Fibroblast of the aortic adventitia (primary cell): ENCODE results near the gene PODXL2. TPM values are rescaled to one million over a fixed set of nuclear protein-coding genes. Genes with fewer than 3 reads are reported as not detected.

Experiments used
- DNase-seq: peaks from one replicate; pipeline ENCODE4 v3.0.0-alpha.2; 2010; ENCODE audit warnings: low read depth
- H3K4me3 ChIP-seq: 2 replicates; pipeline ENCODE4 v1.5.1; 2011; ENCODE audit warnings: low read depth, mild to moderate bottlenecking, control low read depth, low read length, moderate library complexity
- total RNA-seq: library from RNA; depleted of rRNA; stranded (reverse); fragments of >200 nt; gene quantifications from 2 replicates; pipeline ENCODE4 v1.2.3, GENCODE V29; 2012; ENCODE audit warnings: low replicate concordance
- TF ChIP-seq, protein P1 (sequence below): IDR thresholded peaks from 2 replicates; pipeline ENCODE4 v1.5.1; 2011; ENCODE audit warnings: mild to moderate bottlenecking, low read length, control low read depth, inconsistent platforms; ENCODE audit not compliant: insufficient read depth

PODXL2 gene
- total RNA-seq, 1 donor = 1.3 TPM

DNA sequence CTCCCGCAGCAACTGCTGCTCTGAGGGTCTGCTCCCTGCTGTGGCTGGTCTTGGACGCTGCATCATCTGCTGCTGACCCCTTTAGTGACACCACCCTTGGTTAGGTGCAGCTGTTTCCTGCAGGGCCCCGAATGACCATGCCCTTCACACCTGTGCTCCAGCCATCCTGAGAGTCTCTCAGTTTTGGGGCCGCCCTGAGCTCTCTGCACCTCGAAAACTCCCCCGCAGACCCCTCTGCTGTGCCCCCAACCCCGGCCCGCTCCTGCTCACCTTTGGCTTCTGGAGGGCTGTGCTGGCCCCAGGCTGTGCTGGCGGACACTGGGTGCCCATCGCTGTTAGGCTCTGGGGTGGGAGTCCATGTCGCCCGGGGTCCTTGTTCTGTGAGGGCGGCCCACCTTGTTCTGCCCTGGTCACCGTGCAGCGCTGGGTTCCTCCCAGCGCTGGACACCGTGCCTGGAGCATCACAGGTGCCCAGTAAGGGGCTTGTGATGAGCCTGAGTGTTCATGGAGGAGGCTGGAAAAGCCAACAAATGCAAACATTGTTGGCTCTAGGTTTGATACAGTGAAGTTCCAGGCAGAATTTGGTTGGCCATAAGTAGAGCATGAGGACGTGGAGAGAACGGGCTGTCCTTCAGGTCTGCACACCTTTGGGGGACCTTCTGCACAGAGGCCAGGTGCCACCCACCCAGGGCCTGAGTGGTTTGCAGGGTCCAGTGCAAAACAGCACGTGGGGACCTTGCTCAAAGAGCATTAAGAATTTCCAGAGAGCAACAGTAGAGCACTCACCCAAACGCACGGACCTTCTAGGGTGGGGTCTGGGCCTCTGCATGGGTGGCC is 56.1 kb downstream of the PODXL2 start:
- no peak for DNase-seq
- no peak overlapping the region for H3K4me3 ChIP-seq
- TF ChIP-seq, protein P1, sequence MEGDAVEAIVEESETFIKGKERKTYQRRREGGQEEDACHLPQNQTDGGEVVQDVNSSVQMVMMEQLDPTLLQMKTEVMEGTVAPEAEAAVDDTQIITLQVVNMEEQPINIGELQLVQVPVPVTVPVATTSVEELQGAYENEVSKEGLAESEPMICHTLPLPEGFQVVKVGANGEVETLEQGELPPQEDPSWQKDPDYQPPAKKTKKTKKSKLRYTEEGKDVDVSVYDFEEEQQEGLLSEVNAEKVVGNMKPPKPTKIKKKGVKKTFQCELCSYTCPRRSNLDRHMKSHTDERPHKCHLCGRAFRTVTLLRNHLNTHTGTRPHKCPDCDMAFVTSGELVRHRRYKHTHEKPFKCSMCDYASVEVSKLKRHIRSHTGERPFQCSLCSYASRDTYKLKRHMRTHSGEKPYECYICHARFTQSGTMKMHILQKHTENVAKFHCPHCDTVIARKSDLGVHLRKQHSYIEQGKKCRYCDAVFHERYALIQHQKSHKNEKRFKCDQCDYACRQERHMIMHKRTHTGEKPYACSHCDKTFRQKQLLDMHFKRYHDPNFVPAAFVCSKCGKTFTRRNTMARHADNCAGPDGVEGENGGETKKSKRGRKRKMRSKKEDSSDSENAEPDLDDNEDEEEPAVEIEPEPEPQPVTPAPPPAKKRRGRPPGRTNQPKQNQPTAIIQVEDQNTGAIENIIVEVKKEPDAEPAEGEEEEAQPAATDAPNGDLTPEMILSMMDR = no peak

DNA sequence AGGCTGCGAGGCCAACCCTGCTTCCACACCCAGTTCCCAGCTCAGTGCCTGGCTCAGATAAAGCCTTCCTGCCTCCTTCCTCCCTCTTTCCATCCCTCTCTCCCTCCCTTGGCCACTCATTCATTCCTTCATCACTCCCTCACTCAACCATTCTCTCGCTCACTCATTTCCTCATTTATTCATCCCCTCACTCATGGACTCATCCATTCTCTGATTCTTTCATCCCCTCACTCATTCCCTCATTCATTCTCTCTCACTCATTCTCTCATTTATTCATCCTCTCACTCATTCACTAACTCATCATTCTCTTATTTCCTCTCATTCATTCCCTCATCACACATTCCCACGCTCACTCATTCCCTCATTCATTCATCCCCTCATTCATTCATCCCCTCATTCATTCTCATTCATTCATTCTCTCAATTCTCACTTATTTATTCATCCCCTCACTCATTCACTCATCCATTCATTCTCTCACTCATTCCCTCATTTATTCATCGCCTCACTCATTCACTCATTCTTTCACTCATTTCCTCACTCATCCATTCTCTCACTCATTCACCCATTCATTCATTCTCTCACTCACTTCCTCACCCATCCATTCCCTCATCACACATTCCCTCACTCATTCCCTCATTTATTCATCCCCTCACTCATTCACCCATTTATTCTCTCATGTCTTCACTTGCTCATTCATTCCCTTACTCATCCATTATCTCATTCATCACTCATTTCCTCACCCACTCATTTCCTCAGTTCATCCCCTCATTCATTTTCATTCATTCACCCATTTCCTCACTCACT is 56.9 kb downstream of the PODXL2 start:
- no peak for DNase-seq
- H3K4me3 ChIP-seq = no peak overlapping the region
- TF ChIP-seq, protein P1 = no peak

DNA sequence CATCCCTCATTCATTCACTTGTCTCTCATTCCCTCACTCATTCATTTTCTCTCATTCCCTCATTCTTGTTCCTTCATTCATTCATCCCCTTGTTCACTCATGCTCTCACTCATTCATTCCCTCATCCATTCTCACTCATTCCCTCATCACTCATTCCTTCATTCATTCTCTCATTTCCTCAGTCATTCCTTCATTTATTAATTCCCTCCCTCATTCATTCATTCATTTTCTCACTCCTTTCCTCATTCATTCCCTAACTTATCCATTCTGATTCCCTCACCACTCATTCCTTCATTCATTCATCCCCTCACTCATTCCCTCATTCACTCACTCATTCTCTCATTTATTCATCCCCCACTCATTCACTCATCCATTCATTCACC is 57.5 kb downstream of the PODXL2 start:
- TF ChIP-seq, protein P1 = no peak
- H3K4me3 ChIP-seq = no peak overlapping the region
- no peak for DNase-seq

DNA sequence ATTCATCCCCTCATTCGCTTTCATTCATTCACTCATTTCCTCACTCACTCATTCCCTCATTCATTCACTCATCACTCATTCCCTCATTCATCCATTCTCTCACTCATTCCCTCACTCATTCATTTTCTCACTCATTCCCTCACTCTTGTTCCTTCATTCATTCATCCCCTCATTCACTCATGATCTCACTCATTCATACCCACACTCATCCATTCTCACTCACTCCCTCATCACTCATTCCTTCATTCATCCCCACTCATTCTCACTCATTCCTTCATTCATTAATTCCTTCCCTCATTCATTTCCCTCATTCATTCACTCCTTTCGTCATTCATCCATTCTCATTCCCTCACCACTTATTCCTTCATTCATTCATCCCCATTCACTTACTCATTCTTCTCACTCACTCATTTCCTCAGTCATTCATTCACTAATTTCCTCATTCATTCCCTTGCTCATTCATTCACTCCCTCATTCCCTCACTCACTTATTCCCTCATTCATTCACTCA is 58.3 kb downstream of the PODXL2 start:
- no peak overlapping the region for H3K4me3 ChIP-seq
- TF ChIP-seq, protein P1 = no peak
- no peak for DNase-seq

DNA sequence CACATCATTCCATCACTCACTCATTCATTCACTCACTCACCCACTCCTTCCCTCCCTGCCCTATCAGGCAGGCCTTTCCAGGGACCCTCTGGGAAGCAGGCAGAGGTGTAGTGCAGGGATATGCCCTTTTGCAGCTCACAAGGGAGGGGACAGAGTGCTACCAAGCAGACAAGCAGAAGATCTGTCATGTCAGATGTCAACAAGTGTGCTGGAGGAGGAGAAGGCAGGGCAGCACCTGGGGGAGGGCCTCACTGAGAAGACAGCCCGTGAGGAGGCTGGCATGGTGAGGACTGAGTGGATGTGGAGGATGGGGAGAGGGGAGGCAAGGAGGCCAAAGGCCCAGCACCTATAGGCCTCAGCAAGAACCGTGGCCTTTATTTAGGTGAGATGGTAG is 59.0 kb downstream of the PODXL2 start:
- TF ChIP-seq, protein P1 = no peak
- DNase-seq = no peak
- no peak overlapping the region for H3K4me3 ChIP-seq

DNA sequence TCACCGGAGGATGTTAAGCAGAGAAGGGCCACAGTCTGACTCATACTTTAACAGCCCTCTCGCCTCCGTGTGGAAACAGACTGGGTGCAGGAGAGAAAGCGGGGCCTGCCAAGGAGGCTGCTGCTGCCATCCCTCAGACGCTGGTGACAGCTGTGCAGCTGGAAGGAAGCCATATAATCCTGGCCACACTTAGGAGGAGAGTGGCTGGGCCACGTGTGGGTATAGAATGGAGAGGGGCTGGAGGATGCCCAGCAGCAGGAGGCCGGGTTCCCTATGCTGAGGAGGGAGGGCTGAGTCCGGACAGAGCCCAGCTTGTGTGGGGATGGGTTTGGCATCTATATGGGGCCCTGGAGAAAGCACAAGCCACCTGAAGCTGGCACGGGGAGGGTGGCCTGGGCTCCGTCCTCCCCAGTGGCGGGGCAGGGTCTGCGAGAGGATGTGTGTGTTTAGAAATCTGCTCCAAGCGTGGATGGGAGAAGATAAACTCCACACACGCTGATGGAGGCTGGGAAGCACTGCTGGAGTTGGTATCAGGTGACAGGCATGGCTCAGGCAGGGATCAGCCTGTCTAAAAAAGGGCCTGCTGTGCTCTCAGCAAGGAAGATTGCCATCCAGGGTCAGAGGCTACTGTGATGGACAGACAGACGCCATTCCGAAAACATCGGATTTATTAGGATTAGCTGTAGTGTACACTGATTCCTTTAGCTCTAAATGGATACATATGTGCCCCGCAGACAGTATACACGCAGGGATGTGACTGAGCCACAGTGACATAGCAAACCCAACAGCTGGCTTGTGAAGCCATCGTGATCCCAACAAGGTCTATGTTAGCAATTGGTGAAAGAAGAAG is 59.7 kb downstream of the PODXL2 start:
- TF ChIP-seq, protein P1 = no peak
- H3K4me3 ChIP-seq = no peak overlapping the region
- DNase-seq = no peak
